ENCODE results near the gene KRAS. TPM values are rescaled to one million over a fixed set of nuclear protein-coding genes. Genes with fewer than 3 reads are reported as not detected.

The KRAS gene
- total RNA-seq, 2 donors from 2014 or later, result 9.6 to 9.9 TPM

DNA sequence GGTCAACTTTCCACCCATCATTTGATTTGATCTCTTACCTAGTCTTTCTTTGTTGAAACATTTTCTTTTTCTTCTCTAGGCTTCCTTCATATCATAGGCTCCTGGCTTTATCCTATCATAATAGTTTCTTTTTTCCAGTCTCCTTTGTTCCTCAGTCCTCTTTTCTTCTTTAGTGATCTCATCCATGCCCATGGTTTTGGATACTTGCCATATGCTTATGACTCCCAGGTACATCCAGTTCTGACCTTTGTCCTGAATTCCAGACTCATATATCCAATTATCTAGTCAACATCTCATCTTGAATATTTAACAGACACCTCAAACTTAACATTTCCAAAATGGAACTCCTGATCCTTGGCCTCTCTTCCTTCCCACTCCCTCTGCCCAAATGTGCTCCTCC is 36.1 kb upstream of the KRAS start:
- no peaks in the 10 kb centered on the region for H3K36me3 ChIP-seq
- H3K4me3 ChIP-seq, result no peak overlapping the region
- no peak for DNase-seq (ENCODE audit: low spot score)
- no peaks in the 10 kb centered on the region for H3K4me1 ChIP-seq
- H3K9me3 ChIP-seq, result no peaks in the 10 kb centered on the region
- H3K27ac ChIP-seq, result no peak overlapping the region
- TF ChIP-seq, protein P1, sequence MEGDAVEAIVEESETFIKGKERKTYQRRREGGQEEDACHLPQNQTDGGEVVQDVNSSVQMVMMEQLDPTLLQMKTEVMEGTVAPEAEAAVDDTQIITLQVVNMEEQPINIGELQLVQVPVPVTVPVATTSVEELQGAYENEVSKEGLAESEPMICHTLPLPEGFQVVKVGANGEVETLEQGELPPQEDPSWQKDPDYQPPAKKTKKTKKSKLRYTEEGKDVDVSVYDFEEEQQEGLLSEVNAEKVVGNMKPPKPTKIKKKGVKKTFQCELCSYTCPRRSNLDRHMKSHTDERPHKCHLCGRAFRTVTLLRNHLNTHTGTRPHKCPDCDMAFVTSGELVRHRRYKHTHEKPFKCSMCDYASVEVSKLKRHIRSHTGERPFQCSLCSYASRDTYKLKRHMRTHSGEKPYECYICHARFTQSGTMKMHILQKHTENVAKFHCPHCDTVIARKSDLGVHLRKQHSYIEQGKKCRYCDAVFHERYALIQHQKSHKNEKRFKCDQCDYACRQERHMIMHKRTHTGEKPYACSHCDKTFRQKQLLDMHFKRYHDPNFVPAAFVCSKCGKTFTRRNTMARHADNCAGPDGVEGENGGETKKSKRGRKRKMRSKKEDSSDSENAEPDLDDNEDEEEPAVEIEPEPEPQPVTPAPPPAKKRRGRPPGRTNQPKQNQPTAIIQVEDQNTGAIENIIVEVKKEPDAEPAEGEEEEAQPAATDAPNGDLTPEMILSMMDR (IDR thresholded peaks at IDR 0.05), result no peak
- H3K27me3 ChIP-seq, result no peaks in the 10 kb centered on the region

- no peak overlapping the region for H3K27ac ChIP-seq
Observed at GRCh38 chr12:25284024-25284423, 33.3 kb upstream of the KRAS start.

GRCh38 chr12:25283006-25283405 is 32.3 kb upstream of the KRAS start:
- Histone ChIP-seq H3K36me3 (no peaks in the 10 kb centered on the region), H3K4me3 (no peak overlapping the region), H3K27ac (no peak overlapping the region), H3K4me1 (no peaks in the 10 kb centered on the region), H3K27me3 (no peaks in the 10 kb centered on the region), H3K9me3 (no peaks in the 10 kb centered on the region)
- TF ChIP-seq, protein P1 (IDR thresholded peaks at IDR 0.05), result no peak
- DNase-seq (ENCODE audit: low spot score), result no peak

More at GRCh38 chr12:25284024-25284423, 33.3 kb upstream of the KRAS start:
- no peaks in the 10 kb centered on the region for H3K36me3 ChIP-seq
- DNase-seq (ENCODE audit: low spot score), result no peak
- no peaks in the 10 kb centered on the region for H3K4me1 ChIP-seq
- no peaks in the 10 kb centered on the region for H3K9me3 ChIP-seq
- TF ChIP-seq, protein P1 (IDR thresholded peaks at IDR 0.05), result no peak
- no peak overlapping the region for H3K4me3 ChIP-seq
- H3K27me3 ChIP-seq, result no peaks in the 10 kb centered on the region

DNA sequence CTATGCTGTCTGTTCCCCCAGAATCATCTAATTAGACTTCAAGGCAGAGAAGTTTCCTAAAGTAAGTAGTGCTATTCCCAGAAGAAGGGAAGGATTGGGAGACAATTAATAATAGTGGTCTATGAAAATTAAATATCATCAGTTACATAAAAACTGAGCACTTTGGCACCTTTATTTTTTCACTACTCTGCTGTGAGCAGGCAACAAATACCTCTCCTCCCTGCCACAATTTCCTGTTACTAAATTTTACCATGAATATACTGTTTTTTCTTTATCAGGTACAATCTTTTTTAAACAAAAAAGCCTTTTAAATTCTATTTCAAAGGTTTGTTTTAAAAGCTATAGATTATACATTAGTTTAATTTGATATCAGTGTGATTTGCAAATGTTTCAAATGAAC is 29.4 kb upstream of the KRAS start:
- no peak overlapping the region for H3K27ac ChIP-seq
- no peak for DNase-seq (ENCODE audit: low spot score)
- H3K36me3 ChIP-seq, result no peaks in the 10 kb centered on the region
- H3K27me3 ChIP-seq, result no peaks in the 10 kb centered on the region
- no peaks in the 10 kb centered on the region for H3K9me3 ChIP-seq
- H3K4me3 ChIP-seq, result no peak overlapping the region
- TF ChIP-seq, protein P1 (IDR thresholded peaks at IDR 0.05), result no peak
- H3K4me1 ChIP-seq, result peaks cover 0 to 5% of the 10 kb centered on the region in 2 donors

DNA sequence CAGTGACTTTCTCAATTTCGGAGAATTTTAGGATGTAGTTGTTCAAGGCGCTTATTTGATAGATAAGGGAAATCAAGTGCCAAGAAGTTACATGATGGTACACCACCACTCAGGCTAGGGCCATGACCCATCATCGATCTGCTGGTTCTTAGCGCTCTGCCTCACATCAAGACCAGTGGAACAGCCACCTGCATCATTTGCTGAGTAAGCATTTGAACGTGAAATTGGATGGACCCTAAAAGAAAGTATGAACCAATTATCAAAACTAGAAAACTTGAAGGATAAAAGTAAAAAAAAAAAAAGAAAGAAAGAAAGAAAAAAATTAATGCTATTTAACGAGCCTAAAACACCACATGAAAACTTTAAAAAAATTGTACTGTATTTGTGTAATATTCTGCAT is 27.5 kb upstream of the KRAS start:
- H3K27ac ChIP-seq, result no peak overlapping the region

More for the DNA sequence above, 27.5 kb upstream of the KRAS start:
- no peaks in the 10 kb centered on the region for H3K36me3 ChIP-seq
- DNase-seq (ENCODE audit: low spot score), result no peak
- no peak overlapping the region for H3K4me3 ChIP-seq
- H3K9me3 ChIP-seq, result no peaks in the 10 kb centered on the region
- H3K4me1 ChIP-seq, result peaks cover 0 to 5% of the 10 kb centered on the region in 2 donors
- no peaks in the 10 kb centered on the region for H3K27me3 ChIP-seq
- TF ChIP-seq, protein P1 (IDR thresholded peaks at IDR 0.05), result no peak
